Frontal cortex (tissue), 4 donors: ENCODE measurements around the gene AVPI1. TPM values are rescaled to one million over a fixed set of nuclear protein-coding genes. Genes with fewer than 3 reads are reported as not detected.

Experiments used
- DNase-seq, 2 donors: peaks; one replicate each; pipeline ENCODE4 v3.0.0; 2012; ENCODE audit warnings: low spot score in 2 of 2
- FAIRE-seq: peaks from 2 replicates; lab custom pipeline; 2012; peaks lifted over from hg19 to GRCh38; lab: Jason Lieb, UNC
- total RNA-seq: library from RNA; depleted of rRNA; stranded (reverse); fragments of >200 nt; gene quantifications from one replicate; pipeline ENCODE4 v1.2.3, GENCODE V29; 2014
- donor health status: control.
- donor health status: control.
- donor health status: control.

AVPI1 gene, protein sequence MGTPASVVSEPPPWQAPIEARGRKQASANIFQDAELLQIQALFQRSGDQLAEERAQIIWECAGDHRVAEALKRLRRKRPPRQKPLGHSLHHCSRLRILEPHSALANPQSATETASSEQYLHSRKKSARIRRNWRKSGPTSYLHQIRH
- 2.4 TPM for total RNA-seq

DNA sequence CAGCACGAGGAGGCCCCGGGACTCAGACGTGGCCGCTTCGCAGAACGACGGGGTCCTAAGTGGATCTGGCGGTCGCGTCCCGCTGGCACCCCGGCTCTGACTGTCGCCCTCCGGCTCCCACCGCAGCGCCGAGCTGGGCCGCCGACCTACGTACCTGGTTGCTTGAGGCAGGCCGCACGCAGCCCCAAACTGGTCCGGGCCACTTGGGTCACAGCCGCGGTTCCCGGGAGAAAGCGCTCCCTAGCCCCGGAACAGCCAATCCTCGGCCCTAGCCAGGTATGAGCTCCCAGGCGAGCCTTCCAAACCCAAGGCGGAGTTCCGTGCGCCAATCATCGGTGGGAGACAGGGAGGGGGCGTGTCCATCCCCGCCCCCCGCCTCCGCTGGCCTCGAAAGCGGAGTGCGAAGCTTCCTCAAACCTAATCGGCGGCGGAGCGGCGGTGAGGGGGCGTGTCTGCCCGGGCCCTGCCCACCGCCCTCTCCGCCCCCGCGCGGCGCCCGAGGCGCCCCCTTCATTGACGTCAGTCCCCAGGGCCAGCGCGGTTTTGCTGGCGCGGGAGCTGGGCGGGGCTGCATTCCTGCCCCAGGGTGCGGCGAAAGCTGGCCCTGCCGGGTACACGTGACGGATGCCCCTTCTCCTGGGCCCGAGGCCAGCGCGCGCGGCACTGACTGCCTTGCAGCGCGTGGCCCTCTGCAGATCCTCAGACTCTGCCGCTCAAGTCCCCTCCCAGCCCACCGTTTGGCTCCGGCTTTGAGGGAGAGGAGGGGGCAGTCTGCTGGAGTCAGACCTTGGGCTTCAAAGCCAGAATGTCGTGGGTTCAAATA lies at the start of gene AVPI1:
AVPI1 (minus strand) TSS at position 280 of the 823 bp plus-strand sequence. CDS start 7,336 bp downstream, outside the sequence.
- DNase-seq (peak; percentile 91 to 95), FAIRE-seq (no peak)

- DNase-seq, result no peak
- no peak for FAIRE-seq
Measured at GRCh38 chr10:97736403-97736901, 49.4 kb upstream of the AVPI1 start.

GRCh38 chr10:97734021-97734420 lies 47.0 kb upstream of the AVPI1 start:
- DNase-seq (no peak), FAIRE-seq (no peak)

GRCh38 chr10:97733256-97733655 lies 46.2 kb upstream of the AVPI1 start:
- DNase-seq (no peak), FAIRE-seq (no peak)

DNA sequence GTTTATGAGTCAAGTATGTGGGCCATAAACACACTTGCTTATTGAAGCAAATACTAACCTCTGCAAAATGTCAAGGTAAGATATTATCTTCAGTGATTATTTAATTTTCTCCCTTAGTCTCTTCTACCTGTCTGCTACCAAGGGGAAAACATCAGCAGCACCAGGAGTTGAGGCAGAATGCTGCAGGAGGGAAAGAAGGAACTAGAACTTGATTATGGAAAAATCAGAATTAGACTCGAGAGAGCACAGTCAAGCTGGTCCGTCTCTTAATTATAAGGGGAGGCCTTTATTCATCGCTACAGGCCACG lies 45.0 kb upstream of the AVPI1 start:
- FAIRE-seq (no peak), DNase-seq (no peak)

- FAIRE-seq (no peak), DNase-seq (peak in 1 of 2 donors; percentile 68)
Measured at GRCh38 chr10:97731346-97732051, 44.5 kb upstream of the AVPI1 start.

DNA sequence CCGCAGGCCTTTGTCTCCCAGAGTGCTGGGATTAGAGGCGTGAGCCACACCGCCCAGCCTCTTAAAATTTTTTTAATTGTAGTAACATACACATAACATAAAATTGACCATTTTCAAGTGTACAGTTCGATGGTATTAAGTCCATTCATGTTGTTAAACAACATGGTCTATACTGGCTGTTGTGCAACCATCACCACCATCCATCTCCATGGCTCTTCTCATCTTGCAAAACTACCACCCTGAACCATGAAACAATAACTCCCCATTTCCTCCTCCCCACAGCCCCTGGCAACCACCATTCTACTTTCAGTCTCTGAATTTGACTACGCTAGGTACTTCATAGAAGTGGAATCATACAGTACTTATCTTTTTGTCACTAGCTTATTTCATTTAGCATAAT lies 42.0 kb upstream of the AVPI1 start:
- FAIRE-seq, result no peak
- no peak for DNase-seq

GRCh38 chr10:97726636-97727178 lies 39.7 kb upstream of the AVPI1 start:
- FAIRE-seq (no peak), DNase-seq (no peak)

DNA sequence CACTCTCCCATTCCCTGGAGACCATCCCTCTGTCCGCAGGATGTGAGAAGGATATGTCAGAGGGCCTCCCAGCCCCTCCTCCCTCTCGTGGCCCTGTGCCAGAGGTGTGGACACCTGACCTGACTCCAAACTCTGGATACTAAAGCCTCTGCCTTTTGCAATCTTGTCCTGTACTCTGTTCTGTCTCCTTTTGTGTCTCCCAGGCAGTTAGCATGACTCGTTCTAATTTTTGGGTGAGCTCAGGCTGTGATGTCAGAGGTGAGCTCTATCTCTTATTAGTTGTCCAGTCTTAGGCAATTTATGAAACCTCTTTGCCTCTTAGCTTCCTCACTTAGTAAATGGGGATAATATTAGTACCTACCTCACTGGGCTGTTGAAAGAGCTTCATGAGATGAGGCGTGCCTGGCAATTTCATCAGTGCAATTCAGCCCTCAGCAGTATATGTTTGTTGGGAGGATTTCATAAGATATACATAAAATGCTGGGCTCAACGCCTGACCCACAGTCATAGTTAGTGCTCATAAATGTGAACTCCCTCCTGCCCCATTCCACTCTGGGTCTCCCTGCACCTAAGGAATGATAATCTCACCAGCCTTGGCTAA lies 37.4 kb upstream of the AVPI1 start:
- DNase-seq (no peak), FAIRE-seq (no peak)

GRCh38 chr10:97723001-97723400 lies 36.0 kb upstream of the AVPI1 start:
- no peak for FAIRE-seq
- DNase-seq, result no peak

- DNase-seq, result no peak
- FAIRE-seq, result no peak
Measured at GRCh38 chr10:97721871-97722780, 35.1 kb upstream of the AVPI1 start.

DNA sequence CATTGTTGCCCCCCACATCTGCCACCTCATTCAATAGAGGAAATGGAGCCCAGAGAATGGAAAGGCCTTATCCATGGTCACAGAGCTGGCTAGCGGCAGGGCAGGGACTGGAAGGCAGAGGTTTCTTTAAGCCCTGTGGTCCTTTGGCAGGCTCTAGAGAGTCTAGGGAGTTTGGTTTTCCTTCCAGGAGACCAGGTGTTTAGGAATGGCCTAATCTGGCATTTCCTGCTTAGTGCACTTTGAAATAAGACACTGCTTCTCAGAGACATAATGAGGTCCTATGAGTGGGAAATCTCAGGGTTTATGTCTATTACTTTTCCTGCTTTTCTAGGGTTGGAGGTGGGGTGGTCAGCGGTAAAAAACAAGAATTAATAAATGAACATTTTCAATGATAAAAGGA lies 32.6 kb upstream of the AVPI1 start:
- FAIRE-seq, result no peak

DNA sequence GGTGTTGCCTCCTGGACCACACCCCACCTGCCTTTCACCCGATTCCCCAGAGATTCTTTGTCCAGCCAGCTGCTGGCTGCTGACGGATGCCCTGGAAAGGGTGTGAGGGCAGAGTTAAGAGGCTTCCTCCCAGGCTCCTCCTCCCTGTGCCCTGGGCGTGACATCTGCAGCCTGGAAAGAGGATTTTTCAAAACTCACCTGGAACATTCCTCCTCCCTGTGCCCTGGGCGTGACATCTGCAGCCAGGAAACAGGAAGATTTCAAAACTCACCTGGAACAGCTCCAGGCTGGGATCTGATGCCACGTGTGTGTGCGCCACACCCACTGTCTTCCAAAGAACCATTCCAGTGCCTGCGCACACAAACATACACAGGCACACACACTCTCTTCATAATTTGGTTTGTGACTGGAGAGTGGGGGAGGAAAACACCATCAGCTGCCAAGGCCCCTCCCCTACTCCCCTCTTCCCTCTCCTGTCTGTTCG lies 31.7 kb upstream of the AVPI1 start:
- no peak for FAIRE-seq

More for the DNA sequence above, 32.6 kb upstream of the AVPI1 start:
- DNase-seq, result no peak

GRCh38 chr10:97718178-97718577 lies 31.1 kb upstream of the AVPI1 start:
- DNase-seq, result peak; percentile 71 to 72
- no peak for FAIRE-seq

More for the DNA sequence above, 31.7 kb upstream of the AVPI1 start:
- no peak for DNase-seq

- FAIRE-seq, result no peak
Measured at GRCh38 chr10:97717627-97718026, 30.6 kb upstream of the AVPI1 start.

GRCh38 chr10:97715259-97715874 lies 28.3 kb upstream of the AVPI1 start:
- DNase-seq, result no peak
- no peak for FAIRE-seq

More at GRCh38 chr10:97717627-97718026, 30.6 kb upstream of the AVPI1 start:
- no peak for DNase-seq

DNA sequence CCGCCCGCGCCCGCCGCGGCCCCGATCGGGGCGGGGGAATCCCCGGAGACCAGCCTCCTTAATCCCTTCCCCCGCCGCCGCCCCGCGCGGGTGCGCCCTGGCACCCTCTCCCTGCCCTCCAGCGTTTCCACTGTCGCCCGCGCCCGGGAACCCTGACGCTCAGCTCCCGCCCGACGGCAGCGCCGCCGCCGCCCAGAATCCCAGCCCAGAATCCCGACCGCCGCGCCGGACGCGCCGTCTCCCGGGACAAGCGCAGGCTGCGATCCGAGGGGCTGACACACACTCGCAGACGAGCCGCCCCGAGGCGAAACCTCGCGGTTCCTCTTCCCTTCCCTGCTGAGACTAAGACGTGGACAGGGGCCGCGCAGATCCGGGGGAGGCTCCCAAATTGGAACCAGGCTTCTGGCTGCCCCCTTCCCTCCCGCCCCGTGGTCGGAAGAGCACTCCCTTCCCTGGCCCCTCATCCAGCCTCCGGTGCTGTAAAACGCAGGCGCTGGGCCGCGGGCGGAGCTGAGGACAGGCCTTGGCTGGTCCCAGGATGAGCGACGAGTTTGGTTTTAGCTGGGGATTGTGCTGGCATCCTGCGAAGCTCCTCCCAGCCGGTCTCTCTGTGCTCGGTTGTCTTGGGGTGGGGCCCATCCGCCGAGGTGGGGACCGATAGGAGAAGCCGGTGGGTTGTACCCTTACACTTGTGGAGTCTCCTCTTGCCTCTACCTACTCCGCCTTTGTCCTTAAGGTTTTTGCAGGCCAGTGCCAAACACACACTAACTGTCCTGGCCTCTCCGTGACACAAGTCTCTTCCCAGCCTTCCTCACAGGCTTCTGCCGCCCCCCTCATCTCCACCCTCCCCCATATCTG lies 27.6 kb upstream of the AVPI1 start:
- DNase-seq (peak in 1 of 2 donors; percentile 61), FAIRE-seq (no peak)
